GM10248 (cell line): Measurements from ENCODE around the gene HMMR.
"Not testable (repeated sequence)": the region's sequence is repeated elsewhere in the genome, so short reads cannot be mapped to it uniquely, and the experiment has no call there.

Source experiments
- CTCF ChIA-PET: fragments of 300-600 bp; sonication (Branson Sonifier 250); formaldehyde crosslinking; extraction: SDS; loops from one replicate; lab custom pipeline; 2021; ENCODE audit warnings: antibody characterized with exemption; lab: Yijun Ruan, JAX
- POLR2A ChIA-PET: fragments of 350-650 bp; sonication (Branson Sonifier 250); formaldehyde crosslinking; extraction: SDS; loops from one replicate; lab custom pipeline; 2020; ENCODE audit warnings: antibody characterized with exemption; lab: Yijun Ruan, JAX
- DNase-seq: peaks from one replicate; pipeline ENCODE4 v3.0.0; 2012; ENCODE audit errors: extremely low spot score
- TF ChIP-seq, protein P1 (sequence below): IDR thresholded peaks from 2 replicates; pipeline ENCODE4 v1.5.1; 2012; ENCODE audit warnings: mild to moderate bottlenecking, low read depth; ENCODE audit errors: extremely low read depth, missing control alignments, control extremely low read depth

HMMR gene

DNA sequence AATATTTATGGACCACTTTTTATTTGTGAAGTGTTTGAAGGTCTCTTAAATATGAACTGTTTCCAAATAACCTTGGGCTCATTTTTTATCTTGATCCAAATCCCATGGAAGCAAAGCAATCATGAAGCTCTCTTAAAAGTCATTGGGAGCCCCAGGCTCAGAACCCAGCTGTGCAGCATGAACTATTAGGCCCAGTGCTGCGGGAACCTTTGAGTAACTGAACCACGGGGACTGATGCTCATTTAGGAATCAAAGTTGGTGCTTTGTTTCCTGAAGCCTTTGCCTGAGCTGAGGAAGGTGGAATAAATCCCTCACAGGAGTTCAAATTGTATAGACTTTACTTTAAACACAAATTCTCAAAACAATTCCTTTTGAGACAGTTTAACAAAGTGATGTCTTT is 72.8 kb downstream of the HMMR start:
- ChIA-PET CTCF (interaction anchor here (1.2 to 2.1 kb wide), 4 partner anchors 9 to 13 kb away, joined by 3 to 6 read pairs (median 4); no protein-coding TSS in a partner anchor), POLR2A (no interaction called here)
- TF ChIP-seq, protein P1, sequence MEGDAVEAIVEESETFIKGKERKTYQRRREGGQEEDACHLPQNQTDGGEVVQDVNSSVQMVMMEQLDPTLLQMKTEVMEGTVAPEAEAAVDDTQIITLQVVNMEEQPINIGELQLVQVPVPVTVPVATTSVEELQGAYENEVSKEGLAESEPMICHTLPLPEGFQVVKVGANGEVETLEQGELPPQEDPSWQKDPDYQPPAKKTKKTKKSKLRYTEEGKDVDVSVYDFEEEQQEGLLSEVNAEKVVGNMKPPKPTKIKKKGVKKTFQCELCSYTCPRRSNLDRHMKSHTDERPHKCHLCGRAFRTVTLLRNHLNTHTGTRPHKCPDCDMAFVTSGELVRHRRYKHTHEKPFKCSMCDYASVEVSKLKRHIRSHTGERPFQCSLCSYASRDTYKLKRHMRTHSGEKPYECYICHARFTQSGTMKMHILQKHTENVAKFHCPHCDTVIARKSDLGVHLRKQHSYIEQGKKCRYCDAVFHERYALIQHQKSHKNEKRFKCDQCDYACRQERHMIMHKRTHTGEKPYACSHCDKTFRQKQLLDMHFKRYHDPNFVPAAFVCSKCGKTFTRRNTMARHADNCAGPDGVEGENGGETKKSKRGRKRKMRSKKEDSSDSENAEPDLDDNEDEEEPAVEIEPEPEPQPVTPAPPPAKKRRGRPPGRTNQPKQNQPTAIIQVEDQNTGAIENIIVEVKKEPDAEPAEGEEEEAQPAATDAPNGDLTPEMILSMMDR, result no peak
- DNase-seq, result no peak

DNA sequence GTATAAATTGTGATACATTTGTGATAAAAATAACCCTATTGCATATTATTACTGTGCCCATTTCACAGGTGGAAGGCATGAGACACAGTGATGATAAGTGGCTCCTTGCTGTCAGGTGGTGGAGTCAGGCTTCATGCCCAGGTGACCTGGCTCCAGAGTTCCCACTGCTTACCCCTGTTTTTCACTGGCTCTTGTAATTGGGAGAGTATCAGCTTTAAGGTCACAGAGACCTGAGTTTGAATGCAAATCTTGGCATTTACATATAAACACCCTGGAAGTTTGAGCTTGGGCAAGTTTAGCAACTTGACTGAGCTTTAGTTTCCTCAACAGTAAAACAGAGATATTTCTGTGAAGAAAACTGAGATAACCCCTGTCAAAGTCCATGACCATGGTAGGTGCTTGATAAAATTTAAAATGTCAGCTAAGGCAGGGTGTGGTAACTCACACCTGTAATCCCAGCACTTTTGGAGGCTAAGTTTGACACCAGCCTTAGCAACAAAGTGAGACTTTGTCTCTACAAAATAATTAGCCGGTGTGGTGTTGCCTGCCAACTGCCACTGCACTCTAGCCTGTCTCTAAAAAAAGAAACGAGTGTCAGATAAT is 74.2 kb downstream of the HMMR start:
- no peak for DNase-seq
- CTCF ChIA-PET, result interaction anchor here (1.4 to 2.1 kb wide), 2 partner anchors 7 to 12 kb away, joined by 3 to 6 read pairs; no protein-coding TSS in a partner anchor
- TF ChIP-seq, protein P1, result no peak
- POLR2A ChIA-PET, result no interaction called here

DNA sequence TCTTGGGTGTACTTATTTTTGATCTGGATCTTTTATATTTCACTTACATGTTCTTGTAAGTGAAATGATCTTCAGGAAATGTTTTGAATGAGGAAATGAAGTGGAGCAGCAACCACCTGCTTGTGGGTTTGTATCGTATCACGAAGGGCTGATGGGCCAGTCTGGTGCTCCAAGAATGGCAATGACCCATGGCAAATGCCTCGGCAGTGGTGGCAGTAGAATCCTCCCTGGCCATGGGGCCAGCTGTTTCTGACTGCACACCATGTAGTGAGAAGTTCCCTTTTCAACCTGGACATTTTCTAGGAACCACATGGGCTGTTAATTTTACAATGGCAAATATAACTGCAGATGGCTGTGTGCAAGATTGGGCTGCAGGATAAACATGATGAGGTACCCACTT is 74.9 kb downstream of the HMMR start:
- ChIA-PET POLR2A (no interaction called here), CTCF (interaction anchor here (1.2 to 1.4 kb wide), 3 partner anchors 10 to 13 kb away, joined by 3 to 5 read pairs (median 3); no protein-coding TSS in a partner anchor)
- no peak for DNase-seq
- TF ChIP-seq, protein P1, result no peak

DNA sequence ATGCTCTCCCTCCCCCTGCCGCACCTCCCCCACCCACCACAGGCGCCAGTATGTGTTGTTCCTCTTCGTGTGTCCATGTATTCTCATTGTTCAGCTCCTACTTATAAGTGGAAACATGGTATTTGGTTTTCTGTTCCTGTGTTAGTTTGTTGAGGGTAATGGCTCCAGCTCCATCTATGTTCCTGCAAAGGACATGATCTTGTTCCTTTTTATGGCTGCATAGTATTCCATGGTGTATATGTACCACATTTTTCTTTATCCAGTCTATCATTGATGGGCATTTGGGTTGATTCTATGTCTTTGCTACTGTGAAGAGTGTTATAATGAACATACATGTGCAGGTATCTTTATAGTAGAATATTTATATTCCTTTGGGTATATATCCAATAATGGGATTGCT is 76.0 kb downstream of the HMMR start:
- POLR2A ChIA-PET, DNase-seq: not testable (repeated sequence)
- CTCF ChIA-PET, result interaction anchor here (1.2 to 1.4 kb wide), 3 partner anchors 9 to 12 kb away, joined by 3 to 5 read pairs (median 3); no protein-coding TSS in a partner anchor

DNA sequence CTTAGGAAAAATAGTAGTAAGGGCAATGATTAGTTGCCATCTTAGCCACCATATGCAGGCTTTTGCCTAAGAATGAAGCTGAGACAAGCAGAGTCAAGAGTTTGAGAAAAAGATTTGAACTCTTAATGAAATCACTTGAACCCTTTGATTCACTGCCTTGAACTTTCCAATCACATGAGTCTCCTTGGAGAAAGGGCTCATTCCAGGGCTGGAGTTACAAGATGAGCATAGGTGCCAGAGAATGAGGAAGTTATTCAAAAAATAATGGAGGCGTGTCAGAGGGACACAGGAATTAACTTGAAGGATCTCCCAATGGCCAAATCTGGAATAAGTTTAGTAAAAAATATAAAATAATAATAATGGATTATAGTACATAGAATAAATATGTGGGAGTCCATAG is 80.3 kb downstream of the HMMR start:
- POLR2A ChIA-PET, result no interaction called here
- CTCF ChIA-PET, result interaction anchor here (1.5 kb wide), 1 partner anchor 931 kb away, joined by 3 read pairs; no protein-coding TSS in a partner anchor
- TF ChIP-seq, protein P1, result no peak
- no peak for DNase-seq
